NB4 (cell line): ENCODE data around the gene RPL18.

ENCODE experiments used
- MYC ChIP-seq: IDR thresholded peaks from 2 replicates; pipeline ENCODE4 v1.6.1; 2011; ENCODE audit warnings: low read depth, low read length
- POLR2A ChIP-seq: IDR thresholded peaks from 2 replicates; pipeline ENCODE4 v1.6.1; 2011; ENCODE audit warnings: mild to moderate bottlenecking; ENCODE audit not compliant: insufficient read length; ENCODE audit errors: extremely low read depth
- TF ChIP-seq, protein P1 (sequence below): IDR thresholded peaks from one replicate; pipeline ENCODE4 v1.5.1; 2012; ENCODE audit warnings: low read depth, low read length

DNA sequence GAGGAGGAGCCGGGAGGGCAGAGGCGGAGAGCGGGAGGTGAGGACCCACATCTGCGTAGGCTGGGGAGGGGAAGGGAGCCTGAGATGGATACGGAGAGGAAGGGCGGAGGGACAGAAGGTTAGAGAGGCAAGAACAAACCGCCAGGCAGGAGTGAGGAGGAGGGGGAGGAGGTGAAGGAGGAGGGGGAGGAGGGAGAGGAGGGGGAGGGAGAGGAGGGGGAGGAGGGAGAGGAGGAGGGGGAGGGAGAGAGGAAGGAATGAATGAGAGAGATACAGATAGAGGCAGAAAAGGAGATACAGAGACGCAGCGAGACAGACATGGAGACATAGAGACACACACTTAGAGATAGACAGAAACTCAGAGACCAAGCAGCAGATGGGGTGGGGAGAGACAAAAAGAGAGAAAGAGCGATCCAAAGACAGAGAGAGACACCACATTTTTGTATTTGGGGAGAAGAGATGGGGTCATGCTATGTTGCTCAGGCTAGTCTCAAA lies 27.8 kb upstream of the RPL18 start:
- TF ChIP-seq, protein P1, sequence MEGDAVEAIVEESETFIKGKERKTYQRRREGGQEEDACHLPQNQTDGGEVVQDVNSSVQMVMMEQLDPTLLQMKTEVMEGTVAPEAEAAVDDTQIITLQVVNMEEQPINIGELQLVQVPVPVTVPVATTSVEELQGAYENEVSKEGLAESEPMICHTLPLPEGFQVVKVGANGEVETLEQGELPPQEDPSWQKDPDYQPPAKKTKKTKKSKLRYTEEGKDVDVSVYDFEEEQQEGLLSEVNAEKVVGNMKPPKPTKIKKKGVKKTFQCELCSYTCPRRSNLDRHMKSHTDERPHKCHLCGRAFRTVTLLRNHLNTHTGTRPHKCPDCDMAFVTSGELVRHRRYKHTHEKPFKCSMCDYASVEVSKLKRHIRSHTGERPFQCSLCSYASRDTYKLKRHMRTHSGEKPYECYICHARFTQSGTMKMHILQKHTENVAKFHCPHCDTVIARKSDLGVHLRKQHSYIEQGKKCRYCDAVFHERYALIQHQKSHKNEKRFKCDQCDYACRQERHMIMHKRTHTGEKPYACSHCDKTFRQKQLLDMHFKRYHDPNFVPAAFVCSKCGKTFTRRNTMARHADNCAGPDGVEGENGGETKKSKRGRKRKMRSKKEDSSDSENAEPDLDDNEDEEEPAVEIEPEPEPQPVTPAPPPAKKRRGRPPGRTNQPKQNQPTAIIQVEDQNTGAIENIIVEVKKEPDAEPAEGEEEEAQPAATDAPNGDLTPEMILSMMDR = no peak
- TF ChIP-seq POLR2A (no peak), MYC (no peak)
